ENCODE results near the gene TOP2B.
A peak's percentile ranks its signal among the peaks of the same experiment; 100 is the strongest.

Gene TOP2B

GRCh38 chr3:25618028-25618427, 46.7 kb downstream of the TOP2B start:
- DNase-seq (ENCODE audit: low spot score) = no peak

- DNase-seq (ENCODE audit: low spot score) = no peak
Measured at GRCh38 chr3:25611193-25611592, 53.5 kb downstream of the TOP2B start.

GRCh38 chr3:25610779-25611178, 53.9 kb downstream of the TOP2B start:
- DNase-seq (ENCODE audit: low spot score) = no peak

GRCh38 chr3:25610167-25610566, 54.5 kb downstream of the TOP2B start:
- no peak for DNase-seq (ENCODE audit: low spot score)

- DNase-seq (ENCODE audit: low spot score) = peak; percentile 55
Measured at GRCh38 chr3:25604107-25604805, 60.5 kb downstream of the TOP2B start.

GRCh38 chr3:25603703-25604102, 61.0 kb downstream of the TOP2B start:
- DNase-seq (ENCODE audit: low spot score) = no peak

- no peak for DNase-seq (ENCODE audit: low spot score)
Measured at GRCh38 chr3:25597535-25598101, 67.1 kb downstream of the TOP2B start.

- DNase-seq (ENCODE audit: low spot score) = peak; percentile 19
Measured at GRCh38 chr3:25594007-25594502, 70.7 kb downstream of the TOP2B start.

GRCh38 chr3:25593001-25593400, 71.7 kb downstream of the TOP2B start:
- no peak for DNase-seq (ENCODE audit: low spot score)

- peak; percentile 44 for DNase-seq (ENCODE audit: low spot score)
Measured at GRCh38 chr3:25592510-25592968, 72.2 kb downstream of the TOP2B start.

GRCh38 chr3:25589783-25590258, 74.9 kb downstream of the TOP2B start:
- DNase-seq (ENCODE audit: low spot score) = peak; percentile 38

GRCh38 chr3:25589104-25589782, 75.5 kb downstream of the TOP2B start:
- no peak for DNase-seq (ENCODE audit: low spot score)

- no peak for DNase-seq (ENCODE audit: low spot score)
Measured at GRCh38 chr3:25588441-25589103, 76.1 kb downstream of the TOP2B start.

- no peak for DNase-seq (ENCODE audit: low spot score)
Measured at GRCh38 chr3:25587975-25588374, 76.7 kb downstream of the TOP2B start.

- no peak for DNase-seq (ENCODE audit: low spot score)
Measured at GRCh38 chr3:25587526-25587925, 77.2 kb downstream of the TOP2B start.

- no peak for DNase-seq (ENCODE audit: low spot score)
Measured at GRCh38 chr3:25587094-25587493, 77.6 kb downstream of the TOP2B start.

GRCh38 chr3:25586553-25586952, 78.2 kb downstream of the TOP2B start:
- DNase-seq (ENCODE audit: low spot score) = no peak

GRCh38 chr3:25586167-25586505, 78.6 kb downstream of the TOP2B start:
- DNase-seq (ENCODE audit: low spot score) = no peak

GRCh38 chr3:25585361-25586166, 79.1 kb downstream of the TOP2B start:
- no peak for DNase-seq (ENCODE audit: low spot score)

- DNase-seq (ENCODE audit: low spot score) = no peak
Measured at GRCh38 chr3:25584011-25584789, 80.5 kb downstream of the TOP2B start.

GRCh38 chr3:25583343-25583742, 81.4 kb downstream of the TOP2B start:
- DNase-seq (ENCODE audit: low spot score) = no peak

Measured in hepatic stellate cell (primary cell).